ENCODE measurements around the gene FXYD2. TPM values are rescaled to one million over a fixed set of nuclear protein-coding genes. Genes with fewer than 3 reads are reported as not detected.
"Not testable (repeated sequence)": the region's sequence is repeated elsewhere in the genome, so short reads cannot be mapped to it uniquely, and the experiment has no call there.

FXYD2 gene
- 316 TPM for polyA plus RNA-seq (ENCODE audit: insufficient read length)
- long read RNA-seq, donor 1, transcript FXYD2-201 (6 exons, 513 nt) = minor isoform, 7 of 689 reads
- long read RNA-seq, donor 1, transcript FXYD2-202 (6 exons, 571 nt) = major isoform, 456 of 689 reads
- long read RNA-seq, donor 1, partial matches to known transcripts = 39 of 689 reads
- long read RNA-seq, donor 1, other reads (novel, unspliced or antisense) = 180 of 689 reads
- long read RNA-seq, donor 2, transcript FXYD2-207 (5 exons, 375 nt) = minor isoform, 6 of 489 reads
- long read RNA-seq, donor 2, transcript FXYD2-208 (6 exons, 991 nt) = minor isoform, 5 of 489 reads
- long read RNA-seq, donor 2, transcript FXYD2-202 (6 exons, 571 nt) = major isoform, 294 of 489 reads
- long read RNA-seq, donor 2, partial matches to known transcripts = 95 of 489 reads
- long read RNA-seq, donor 2, other reads (novel, unspliced or antisense) = 88 of 489 reads
- long read RNA-seq, donor 3, transcript FXYD2-201 (6 exons, 513 nt) = minor isoform, 11 of 579 reads
- long read RNA-seq, donor 3, transcript FXYD2-202 (6 exons, 571 nt) = major isoform, 322 of 579 reads
- long read RNA-seq, donor 3, transcript FXYD2-207 (5 exons, 375 nt) = minor isoform, 5 of 579 reads
- long read RNA-seq, donor 3, partial matches to known transcripts = 133 of 579 reads
- long read RNA-seq, donor 3, other reads (novel, unspliced or antisense) = 103 of 579 reads
- long read RNA-seq, donor 4, transcript FXYD2-202 (6 exons, 571 nt) = major isoform, 100 of 161 reads
- long read RNA-seq, donor 4, partial matches to known transcripts = 34 of 161 reads
- long read RNA-seq, donor 4, other reads (novel, unspliced or antisense) = 24 of 161 reads
- long read RNA-seq, donor 5, transcript FXYD2-202 (6 exons, 571 nt) = major isoform, 1,115 of 1,940 reads
- long read RNA-seq, donor 5, transcript FXYD2-207 (5 exons, 375 nt) = minor isoform, 15 of 1,940 reads
- long read RNA-seq, donor 5, transcript FXYD2-201 (6 exons, 513 nt) = minor isoform, 16 of 1,940 reads
- long read RNA-seq, donor 5, transcript FXYD2-208 (6 exons, 991 nt) = minor isoform, 10 of 1,940 reads
- long read RNA-seq, donor 5, partial matches to known transcripts = 369 of 1,940 reads
- long read RNA-seq, donor 5, other reads (novel, unspliced or antisense) = 413 of 1,940 reads
- long read RNA-seq, donor 6, transcript FXYD2-207 (5 exons, 375 nt) = minor isoform, 5 of 451 reads
- long read RNA-seq, donor 6, transcript FXYD2-203 (2 exons, 1,567 nt) = minor isoform, 5 of 451 reads
- long read RNA-seq, donor 6, transcript FXYD2-202 (6 exons, 571 nt) = major isoform, 281 of 451 reads
- long read RNA-seq, donor 6, partial matches to known transcripts = 59 of 451 reads
- long read RNA-seq, donor 6, other reads (novel, unspliced or antisense) = 97 of 451 reads
- long read RNA-seq, donor 7, transcript FXYD2-202 (6 exons, 571 nt) = major isoform, 695 of 1,161 reads
- long read RNA-seq, donor 7, transcript FXYD2-203 (2 exons, 1,567 nt) = minor isoform, 6 of 1,161 reads
- long read RNA-seq, donor 7, transcript FXYD2-207 (5 exons, 375 nt) = minor isoform, 10 of 1,161 reads
- long read RNA-seq, donor 7, transcript FXYD2-201 (6 exons, 513 nt) = minor isoform, 25 of 1,161 reads
- long read RNA-seq, donor 7, partial matches to known transcripts = 124 of 1,161 reads
- long read RNA-seq, donor 7, other reads (novel, unspliced or antisense) = 296 of 1,161 reads
- long read RNA-seq, donor 8, transcript FXYD2-202 (6 exons, 571 nt) = major isoform, 148 of 243 reads
- long read RNA-seq, donor 8, partial matches to known transcripts = 25 of 243 reads
- long read RNA-seq, donor 8, other reads (novel, unspliced or antisense) = 62 of 243 reads

DNA sequence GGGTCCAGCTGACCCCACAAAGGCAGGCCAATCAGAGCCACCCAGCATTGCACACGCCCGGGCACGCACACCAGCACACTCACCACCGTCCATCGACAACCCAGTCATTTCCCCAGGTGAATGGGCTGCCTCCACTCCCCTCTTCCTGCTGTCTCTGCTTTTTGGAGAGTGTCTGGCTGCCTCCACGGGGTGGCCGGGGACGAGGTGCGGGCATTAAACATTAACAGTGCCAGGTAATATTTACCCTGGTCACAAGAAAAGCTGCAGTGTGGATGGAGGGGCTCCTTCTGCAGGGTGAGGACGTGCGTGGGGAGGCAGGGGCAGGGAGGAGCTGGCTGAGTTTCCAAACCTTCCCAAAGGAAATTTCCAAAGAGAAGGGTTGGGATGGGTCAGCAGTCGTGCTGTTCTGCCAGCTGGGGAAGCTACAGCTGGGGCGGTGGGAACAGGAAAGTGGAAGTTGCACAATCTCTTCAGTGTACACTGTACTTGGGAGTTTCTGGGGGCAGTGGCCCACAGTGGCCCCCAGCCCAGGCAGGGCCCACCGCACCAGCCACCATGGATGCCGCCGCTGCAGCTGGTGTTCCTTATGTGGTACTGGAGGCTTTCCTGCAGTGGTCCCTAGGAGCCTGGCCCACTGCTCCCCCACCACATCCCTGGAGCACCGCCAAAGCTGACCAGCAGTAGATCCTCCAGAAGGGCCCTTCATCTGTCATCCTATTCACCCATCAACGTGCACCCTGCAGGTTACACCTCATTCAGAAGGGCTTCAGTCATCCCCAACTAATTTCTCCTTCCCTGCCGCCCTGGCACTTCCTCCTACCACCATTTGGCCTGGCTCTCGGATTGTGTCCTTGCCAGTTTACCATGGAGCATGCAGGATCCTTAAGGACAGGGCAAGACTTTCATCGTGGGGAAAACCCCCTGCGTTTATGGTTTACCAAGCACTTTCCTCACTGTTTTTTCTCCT lies at the start of gene FXYD2:
Gene FXYD2, minus strand, starts transcription at position 174 of the 967 bp plus-strand sequence. Its CDS starts 66 bp downstream, at position 108.
- no peak for DNase-seq

DNA sequence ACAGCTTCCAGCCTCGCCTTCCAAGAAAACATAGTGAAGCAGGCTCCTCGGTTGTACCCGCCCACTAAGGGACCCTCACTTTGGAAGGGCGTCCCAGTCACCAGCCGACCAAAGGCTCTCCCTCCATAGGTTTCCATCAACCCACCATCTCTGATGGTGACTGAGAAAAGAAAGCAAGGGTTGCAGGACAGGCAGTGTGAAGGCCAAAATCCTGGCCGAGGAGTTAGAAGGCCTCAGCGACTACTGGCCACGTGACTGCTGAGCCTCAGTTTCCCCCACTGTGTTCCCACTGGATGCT lies 49.2 kb upstream of the FXYD2 start:
- no peak for DNase-seq

DNA sequence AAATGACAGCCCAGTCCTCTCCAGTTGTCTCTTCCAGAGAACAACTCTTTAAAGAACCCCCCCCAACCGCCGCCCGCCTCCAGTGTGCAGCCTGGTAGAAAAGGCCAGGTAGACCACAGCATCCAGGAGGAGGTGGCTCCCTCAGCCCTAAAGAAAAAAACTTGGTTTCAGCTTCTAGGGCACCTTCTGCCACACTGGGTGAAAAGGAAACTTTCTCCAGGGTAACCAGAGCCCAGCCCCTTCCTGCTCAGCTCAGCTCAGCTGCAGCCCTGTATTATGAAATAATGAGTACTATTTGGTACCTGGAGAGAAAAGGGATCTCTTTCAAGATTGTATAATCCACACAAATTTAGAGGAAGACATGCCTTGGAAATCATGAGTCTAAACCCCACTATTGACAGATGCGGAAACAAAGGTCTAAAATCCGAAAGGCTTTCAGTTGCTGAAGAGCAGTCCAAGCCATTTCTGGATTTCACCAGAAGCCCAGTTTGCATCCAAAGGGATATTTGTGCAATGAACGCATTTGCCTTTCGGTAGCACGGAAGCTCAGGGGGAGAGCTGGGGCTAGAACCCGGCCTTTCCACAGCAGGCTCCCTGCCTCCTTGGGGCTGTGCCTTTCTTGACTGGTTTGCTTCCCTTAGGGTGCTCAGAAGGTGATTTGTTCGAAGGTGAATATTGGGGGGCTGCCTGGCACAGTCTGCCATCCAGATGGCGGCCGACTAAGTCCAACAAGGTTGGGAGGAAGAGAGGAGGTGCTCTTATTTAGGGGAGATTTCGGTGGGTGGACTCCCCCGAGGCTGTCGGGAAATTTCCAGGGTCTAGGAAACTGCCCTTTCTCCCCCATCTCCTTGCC lies 48.7 kb upstream of the FXYD2 start:
- no peak for DNase-seq

DNA sequence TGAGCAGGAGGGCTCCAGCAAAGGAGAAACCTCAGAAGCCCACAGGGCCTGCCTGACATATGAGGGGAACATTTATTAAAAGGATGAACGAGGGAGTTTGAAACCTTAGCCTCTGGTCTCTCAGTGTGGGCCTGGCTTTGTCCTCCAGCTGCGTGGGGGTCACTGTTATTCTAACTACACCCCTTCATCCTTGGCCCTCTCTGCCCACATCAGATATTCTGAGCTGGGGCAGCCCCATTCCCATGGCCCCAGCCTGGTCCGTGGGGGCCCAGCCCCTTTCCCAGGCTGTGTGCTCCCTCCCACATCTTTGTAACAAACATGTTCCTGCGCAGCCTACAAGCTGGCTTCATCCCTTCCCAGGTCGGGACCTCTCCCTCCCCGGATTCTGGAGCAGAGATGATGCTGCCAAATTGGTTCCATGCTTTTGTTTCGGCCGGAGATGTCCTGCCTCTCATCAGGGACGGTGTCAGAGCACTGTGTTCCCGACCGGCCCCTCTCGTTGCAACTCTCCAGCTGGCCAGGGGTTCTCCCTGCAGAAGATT lies 47.9 kb upstream of the FXYD2 start:
- no peak for DNase-seq

DNA sequence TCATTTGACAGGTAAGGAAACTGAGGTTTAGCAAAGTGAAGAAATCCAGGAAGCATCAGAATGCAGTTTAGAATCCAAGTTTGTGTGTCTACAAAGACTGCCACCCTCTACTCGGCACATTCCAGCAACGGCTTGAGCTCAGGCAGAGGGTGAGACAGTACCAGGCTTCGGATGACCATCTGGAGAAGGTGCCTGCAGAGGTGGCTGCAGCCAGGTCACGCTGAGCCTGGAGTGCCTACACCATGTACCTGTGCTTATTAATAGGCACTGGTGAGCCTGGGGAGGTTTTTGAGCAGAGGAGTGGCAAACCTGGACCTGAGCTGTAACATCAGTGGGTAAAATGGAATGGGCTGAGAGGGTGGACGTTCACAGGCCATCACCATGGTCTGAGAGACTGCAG lies 47.2 kb upstream of the FXYD2 start:
- no peak for DNase-seq

DNA sequence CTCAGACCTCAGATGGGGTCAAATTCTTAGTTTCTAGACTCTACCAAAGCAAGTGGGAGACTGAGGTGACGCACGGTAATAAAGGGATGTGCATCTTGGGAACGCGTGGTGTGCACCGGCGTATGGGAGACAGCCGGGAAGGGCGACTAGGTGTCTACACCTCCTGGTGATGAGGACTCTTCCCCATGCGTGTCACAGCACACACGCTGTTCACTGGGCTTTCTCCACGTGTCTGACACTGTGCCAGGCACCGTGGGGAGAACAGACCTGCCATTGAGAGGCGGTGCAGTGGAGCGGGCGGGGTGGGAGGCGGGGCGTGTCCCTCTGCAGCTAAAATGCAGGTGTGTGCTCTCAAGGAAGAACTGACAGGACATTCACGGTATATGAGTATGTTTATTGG lies 46.6 kb upstream of the FXYD2 start:
- DNase-seq = no peak

DNA sequence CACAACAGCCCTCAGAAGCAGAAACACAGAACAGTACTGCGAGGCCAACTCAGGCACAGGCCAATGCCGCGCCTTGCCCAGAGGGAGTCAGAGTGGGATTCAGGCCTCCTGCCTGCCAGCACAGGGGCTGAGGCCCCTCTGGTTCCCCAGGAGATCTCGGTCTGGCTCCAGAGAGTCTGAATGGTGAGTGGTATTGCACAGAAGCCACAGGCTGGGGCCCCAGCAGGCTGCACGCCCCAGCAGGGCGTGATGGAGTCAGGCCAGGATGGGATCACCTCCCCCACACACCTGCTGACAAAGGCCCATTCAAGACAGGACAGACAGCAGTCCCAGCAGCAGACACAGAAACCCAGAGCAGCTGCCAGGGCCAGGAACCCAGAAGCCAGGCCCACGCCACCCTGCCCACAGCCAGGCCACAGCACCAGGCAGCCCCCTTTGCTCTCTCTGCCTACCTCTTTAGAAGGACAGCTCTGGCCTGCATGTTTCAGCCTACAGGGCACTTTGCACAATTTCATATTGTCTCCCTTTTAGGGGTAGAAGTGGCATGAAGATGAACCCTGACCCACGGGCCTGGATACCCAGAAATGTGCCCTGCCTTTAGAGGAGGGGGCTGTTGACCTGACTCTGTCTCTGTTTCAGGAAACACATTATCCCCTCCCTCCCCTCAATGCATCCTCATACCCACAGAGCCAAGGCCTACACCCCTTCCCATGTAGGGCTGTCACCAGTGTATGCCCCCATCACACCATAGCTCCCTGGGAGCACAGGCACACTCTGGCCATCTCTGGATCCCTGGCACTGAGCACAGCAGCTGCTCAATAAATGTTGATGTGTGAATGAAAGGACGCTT lies 45.8 kb upstream of the FXYD2 start:
- DNase-seq = no peak

DNA sequence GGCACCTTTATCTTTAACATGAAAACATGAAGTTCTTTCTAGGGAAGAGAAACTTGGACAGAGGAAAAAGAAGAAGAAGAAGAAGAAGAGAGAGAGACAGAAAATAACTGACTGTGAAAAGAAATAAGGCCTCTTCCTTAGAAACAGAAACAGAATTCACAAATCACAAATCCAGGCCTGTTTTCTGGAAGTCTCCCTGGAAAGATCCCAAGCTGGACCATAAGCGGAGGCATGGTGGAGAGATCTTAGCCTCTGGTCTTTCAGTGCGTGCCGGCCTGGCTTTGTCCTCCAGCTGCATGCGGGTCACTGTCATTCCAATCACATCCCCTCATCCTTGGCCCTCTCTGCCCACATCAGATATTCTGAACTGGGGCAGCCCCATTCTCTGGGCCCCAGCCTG lies 45.1 kb upstream of the FXYD2 start:
- DNase-seq = no peak

DNA sequence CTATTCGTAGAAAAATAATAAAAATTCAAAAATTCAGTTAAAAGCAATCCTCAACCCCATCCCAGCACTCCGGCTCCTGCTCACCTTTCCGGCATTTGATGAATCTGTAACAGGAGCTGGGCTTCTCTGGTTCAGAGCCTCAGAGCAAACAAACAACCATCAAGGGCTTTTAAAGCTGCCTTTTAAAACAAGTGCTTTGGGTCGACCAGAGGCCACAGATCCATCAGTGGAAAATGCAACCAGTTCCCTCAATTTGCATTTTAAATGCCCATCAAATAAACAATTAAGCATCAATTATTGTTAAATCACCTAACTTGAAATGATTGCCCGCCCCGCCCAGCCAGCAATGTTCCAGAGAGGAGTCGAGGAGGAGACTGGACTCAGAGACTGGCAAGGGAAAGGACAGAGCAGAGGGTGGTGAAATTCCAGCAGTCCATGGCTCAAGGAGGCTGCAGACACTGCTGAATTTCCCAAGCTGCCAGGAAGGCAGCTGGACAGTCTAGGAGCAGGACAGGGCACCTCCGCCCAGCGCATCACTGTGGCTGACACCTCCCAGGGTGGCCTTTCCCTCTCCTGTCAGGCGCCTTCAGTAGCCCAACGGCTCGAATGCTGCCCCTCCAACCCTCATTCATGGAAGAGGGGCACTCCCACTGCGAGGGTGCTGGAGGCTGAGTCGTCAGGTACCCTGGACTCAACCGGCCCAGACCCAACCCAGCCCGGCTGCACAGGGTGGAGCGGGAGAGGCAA lies 44.4 kb upstream of the FXYD2 start:
- DNase-seq = no peak

DNA sequence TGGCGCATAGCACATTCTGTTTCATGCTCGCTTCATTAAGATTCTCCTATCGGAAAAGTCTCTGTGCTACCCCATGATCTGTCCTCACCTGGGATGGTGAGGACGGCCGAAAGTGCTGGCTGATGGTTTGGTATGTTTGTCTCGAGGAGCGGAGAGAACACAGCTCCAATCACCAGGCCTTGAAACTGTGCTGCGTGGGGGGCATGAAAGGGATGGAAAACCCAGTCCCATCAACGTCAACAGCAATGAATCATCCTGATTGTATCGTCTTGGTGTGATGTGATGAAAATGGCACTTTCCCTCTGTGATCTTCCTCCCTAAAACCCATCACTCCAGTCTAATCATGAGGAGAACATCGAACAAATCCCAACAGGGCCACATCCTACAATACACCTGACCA lies 43.5 kb upstream of the FXYD2 start:
- no peak for DNase-seq

DNA sequence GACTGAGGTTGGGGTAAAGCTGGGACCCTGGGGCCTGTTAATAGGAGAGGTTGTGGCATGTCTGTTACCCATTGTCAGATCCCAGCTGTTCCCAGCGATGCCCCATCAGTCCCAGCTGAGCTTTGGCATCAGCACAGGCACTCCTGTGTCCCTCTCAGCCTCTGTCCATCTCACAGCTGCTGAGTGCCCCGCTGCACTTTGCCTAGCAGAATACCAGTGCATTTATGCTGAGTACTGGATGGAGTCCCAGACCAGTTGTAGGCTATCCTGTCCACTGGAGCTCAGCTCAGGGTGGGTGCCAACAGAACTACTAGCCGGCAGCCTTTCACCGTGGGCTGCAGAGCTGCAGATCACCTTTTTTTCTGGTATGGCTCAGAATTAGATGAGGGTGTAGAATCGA lies 42.0 kb upstream of the FXYD2 start:
- no peak for DNase-seq

DNA sequence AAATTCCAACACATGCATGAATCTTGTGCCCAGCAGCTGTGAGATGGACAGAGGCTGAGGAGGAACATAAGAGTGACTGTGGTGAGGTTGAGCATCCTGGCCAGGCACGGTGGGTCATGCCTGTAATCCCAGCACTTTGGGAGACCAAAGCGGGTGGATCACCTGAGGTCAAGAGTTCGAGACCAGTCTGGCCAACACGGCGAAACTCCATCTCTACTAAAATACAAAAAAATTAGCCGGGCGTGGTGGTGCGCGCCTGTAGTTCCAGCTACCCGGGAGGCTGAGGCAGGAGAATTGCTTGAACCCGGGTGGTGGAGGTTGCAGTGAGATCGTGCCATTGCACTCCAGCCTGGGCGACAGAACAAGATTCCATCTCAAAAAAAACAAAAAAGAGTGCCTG lies 41.0 kb upstream of the FXYD2 start:
- not testable (repeated sequence) for DNase-seq

DNA sequence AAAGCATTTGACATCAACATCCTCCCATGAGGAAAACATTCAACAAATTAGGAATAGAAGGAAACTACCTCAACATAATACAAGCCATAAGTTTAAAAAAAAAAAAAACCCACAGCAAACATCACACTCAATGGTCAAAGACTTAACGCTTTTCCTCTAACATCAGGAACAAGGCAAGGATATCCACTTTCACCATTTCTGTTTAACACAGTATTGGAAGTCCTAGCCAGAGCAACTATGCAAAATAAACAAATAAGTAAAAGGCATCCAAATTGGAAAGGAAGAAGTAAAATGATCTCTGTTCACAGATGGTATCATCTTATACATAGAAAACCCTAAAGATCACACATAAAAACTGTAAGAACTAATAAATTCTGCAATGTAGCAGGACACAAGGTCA lies 38.8 kb upstream of the FXYD2 start:
- DNase-seq = no peak

DNA sequence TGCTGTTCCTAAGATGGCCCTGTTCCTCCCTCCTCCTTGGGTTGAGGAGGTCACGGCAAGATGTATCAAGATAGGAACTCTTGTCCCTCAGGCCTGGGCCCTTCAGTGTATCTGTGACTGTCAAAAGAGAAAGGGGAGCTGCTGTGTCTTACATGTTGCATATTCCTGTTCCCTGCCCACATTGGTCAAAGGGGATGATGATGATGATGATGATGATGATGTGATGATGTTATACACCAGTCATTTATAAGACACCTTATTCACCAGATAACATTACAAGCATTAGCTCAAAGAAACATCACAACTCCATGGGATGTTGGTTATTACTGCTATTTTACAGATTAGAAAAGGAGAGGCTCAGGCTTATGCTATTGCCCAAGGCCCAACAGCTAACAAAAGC lies 38.2 kb upstream of the FXYD2 start:
- no peak for DNase-seq

DNA sequence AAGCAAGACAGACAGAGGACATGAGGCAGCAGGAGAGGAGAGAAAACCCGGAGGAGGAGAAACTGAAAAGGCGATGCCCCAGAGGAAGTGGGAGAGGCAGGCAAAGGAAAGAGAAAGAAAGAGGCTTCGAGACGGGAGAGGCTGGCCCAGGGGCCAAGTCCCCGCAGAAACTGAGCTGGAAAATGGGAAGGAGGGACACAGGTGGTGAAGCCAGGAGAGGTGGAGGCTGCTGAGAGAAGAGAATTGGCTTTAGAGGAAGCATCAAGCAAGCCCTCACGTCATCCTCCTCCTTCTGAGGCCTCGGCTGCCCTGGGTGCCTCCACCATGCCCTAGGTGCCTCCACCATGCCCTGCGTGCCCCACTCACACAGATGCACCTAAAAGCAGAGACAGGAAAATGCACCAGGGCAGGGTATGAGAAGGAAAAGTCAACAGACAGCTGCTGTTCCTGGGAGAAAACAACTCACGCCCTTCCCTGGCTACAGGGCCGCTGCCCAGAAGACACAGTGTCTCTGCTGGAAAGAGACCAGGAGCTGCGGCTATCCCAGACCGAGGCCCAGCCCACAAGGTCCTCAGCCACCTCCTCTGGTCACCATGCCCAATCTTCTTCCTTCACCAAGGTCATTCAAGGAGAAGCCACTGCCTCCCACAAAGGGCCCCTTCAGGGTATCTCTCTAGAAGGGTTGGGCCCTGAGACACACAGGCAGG lies 37.6 kb upstream of the FXYD2 start:
- no peak for DNase-seq
